Measurements from ENCODE around the gene ZNF532.

- no peak for TF ChIP-seq POLR2A (IDR thresholded peaks at IDR 0.05)
- TF ChIP-seq, protein P1, sequence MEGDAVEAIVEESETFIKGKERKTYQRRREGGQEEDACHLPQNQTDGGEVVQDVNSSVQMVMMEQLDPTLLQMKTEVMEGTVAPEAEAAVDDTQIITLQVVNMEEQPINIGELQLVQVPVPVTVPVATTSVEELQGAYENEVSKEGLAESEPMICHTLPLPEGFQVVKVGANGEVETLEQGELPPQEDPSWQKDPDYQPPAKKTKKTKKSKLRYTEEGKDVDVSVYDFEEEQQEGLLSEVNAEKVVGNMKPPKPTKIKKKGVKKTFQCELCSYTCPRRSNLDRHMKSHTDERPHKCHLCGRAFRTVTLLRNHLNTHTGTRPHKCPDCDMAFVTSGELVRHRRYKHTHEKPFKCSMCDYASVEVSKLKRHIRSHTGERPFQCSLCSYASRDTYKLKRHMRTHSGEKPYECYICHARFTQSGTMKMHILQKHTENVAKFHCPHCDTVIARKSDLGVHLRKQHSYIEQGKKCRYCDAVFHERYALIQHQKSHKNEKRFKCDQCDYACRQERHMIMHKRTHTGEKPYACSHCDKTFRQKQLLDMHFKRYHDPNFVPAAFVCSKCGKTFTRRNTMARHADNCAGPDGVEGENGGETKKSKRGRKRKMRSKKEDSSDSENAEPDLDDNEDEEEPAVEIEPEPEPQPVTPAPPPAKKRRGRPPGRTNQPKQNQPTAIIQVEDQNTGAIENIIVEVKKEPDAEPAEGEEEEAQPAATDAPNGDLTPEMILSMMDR (IDR thresholded peaks at IDR 0.05): no peak
These were observed 45.6 kb upstream of the ZNF532 start for GRCh38 chr18:58819051-58819450.
